AG09319 (cell line): Measurements from ENCODE around the gene SUGT1.
"Not testable (repeated sequence)": the region's sequence is repeated elsewhere in the genome, so short reads cannot be mapped to it uniquely, and the experiment has no call there.

Source experiments
- DNase-seq: peaks from one replicate; pipeline ENCODE4 v3.0.0-alpha.2; 2010; ENCODE audit warnings: low read depth; ENCODE audit errors: extremely low read depth
- CTCF ChIP-seq: IDR thresholded peaks from 2 replicates; pipeline ENCODE4 v1.5.1; 2011; ENCODE audit warnings: low read depth, mild to moderate bottlenecking, inconsistent platforms, low read length, moderate library complexity

SUGT1 gene

GRCh38 chr13:52706081-52706480 is 53.4 kb downstream of the SUGT1 start:
- no peak for TF ChIP-seq CTCF
- no peak for DNase-seq

GRCh38 chr13:52707375-52707774 is 54.7 kb downstream of the SUGT1 start:
- no peak for DNase-seq
- no peak; the same call in 1 of the 2 replicates for TF ChIP-seq CTCF

GRCh38 chr13:52708266-52708665 is 55.6 kb downstream of the SUGT1 start:
- DNase-seq = not testable (repeated sequence)

GRCh38 chr13:52711286-52711685 is 58.6 kb downstream of the SUGT1 start:
- TF ChIP-seq CTCF = no peak
- no peak for DNase-seq

- TF ChIP-seq CTCF = no peak
- DNase-seq = no peak
These were observed 59.7 kb downstream of the SUGT1 start for GRCh38 chr13:52712385-52712784.

- no peak for TF ChIP-seq CTCF
- no peak for DNase-seq
These were observed 61.3 kb downstream of the SUGT1 start for GRCh38 chr13:52713894-52714293.

GRCh38 chr13:52720904-52721303 is 68.3 kb downstream of the SUGT1 start:
- DNase-seq = not testable (repeated sequence)

- DNase-seq = not testable (repeated sequence)
These were observed 68.7 kb downstream of the SUGT1 start for GRCh38 chr13:52721356-52721755.

- no peak for DNase-seq
- TF ChIP-seq CTCF = no peak
These were observed 70.5 kb downstream of the SUGT1 start for GRCh38 chr13:52723181-52723580.
